GM12801 (cell line): ENCODE measurements around the gene ZMYND19.

Source experiments
- TF ChIP-seq, protein P1 (sequence below): IDR thresholded peaks from one replicate; pipeline ENCODE4 v1.5.1; 2011; ENCODE audit warnings: control low read depth; ENCODE audit not compliant: insufficient read length; ENCODE audit errors: extremely low read depth

Gene ZMYND19

DNA sequence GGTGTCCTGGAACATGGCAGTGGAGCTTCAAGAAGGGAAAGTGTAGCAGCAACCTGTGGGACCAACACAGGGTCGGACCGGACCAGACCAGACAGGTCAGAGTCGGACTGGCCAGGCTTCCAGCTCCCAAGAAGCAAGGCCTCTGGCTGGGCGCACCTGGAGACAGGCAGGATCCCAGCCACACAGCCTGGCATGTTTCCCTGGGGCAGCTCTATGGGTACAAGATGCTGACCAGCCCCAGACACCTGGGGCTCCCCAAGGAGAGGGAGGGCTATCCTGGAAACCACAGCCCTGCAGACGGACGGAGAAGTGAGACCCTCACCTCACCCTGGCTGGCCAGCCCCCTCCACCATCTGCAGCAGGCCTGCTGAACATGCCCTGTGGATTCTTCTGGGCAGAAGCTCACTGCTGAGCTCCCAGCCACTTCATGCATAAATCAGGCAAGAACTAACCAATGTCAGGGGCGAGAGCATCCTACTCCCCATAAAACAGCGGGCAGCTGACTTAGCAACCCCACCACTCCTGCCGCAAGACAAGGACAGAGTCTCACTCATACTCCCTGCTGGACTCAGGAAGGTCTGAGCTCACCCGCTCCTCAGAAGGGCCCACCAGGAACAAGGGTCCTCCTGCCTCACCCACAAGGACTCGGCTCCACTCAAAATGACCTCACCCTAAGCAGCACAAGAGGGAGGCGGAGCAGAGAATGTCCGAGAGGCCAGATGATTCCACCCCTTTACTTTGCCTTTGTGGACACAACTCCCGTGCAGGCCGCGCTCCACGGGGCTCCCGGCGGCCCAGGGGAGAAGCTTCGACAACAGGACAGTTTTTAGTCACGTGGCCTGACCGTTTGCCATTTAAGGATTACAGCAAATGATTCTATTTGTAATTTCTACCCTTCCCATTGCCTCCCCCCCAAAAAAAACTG is 8.7 kb downstream of the ZMYND19 start:
- TF ChIP-seq, protein P1, sequence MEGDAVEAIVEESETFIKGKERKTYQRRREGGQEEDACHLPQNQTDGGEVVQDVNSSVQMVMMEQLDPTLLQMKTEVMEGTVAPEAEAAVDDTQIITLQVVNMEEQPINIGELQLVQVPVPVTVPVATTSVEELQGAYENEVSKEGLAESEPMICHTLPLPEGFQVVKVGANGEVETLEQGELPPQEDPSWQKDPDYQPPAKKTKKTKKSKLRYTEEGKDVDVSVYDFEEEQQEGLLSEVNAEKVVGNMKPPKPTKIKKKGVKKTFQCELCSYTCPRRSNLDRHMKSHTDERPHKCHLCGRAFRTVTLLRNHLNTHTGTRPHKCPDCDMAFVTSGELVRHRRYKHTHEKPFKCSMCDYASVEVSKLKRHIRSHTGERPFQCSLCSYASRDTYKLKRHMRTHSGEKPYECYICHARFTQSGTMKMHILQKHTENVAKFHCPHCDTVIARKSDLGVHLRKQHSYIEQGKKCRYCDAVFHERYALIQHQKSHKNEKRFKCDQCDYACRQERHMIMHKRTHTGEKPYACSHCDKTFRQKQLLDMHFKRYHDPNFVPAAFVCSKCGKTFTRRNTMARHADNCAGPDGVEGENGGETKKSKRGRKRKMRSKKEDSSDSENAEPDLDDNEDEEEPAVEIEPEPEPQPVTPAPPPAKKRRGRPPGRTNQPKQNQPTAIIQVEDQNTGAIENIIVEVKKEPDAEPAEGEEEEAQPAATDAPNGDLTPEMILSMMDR = no peak

DNA sequence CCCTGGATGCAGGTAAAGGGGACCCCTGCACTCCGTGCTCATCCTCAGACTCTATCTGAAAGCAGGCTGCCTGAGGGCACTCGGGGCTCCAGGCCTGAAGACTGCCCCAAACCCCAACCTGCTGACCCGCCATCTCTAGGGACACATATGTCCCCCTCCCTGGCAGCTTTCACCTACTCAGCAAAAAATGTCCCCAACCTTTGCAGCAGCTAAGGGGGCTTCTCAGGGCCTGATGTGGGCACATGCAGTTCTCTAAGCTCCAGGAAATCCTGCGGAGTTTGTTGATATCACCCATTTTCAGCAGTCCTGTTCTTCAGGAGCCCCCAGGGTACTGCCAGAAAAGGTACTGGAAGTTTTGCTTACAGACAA is 9.4 kb downstream of the ZMYND19 start:
- TF ChIP-seq, protein P1 = no peak

DNA sequence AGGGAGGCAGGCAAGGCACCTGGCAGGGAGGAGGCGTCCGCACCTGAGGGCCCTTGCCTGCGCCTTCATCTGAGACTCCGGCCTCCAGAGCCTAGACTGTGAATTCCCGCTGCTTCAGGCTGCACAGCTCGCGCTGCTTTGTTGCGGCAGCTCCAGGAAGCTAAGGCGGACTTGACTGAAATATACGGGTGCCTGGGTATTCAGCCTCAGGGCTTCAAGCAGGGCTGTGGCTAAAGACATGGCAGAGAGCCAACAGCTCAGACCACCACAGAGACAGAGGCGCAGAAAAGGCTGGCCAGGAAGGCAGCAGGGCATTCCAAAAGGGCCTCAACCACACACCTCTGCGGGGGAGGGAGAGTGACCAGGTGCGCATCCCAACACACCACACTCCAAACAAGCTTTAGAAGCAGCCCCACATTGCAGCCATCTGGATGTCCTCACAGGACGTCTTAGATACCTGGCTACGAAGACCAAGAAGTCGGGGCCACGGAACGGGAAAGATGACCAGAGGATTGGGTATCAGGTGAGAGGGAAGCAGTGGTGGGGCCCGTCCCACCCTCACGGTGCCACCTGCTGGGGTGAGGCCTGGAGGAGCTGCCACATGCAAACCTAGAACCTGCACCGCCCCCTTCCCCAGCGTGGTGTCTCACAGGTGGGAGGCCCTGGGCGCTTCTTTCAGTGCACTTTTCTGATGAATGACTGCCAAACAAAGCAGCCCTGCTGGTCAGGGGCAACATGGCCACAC is 9.9 kb downstream of the ZMYND19 start:
- TF ChIP-seq, protein P1 = no peak

DNA sequence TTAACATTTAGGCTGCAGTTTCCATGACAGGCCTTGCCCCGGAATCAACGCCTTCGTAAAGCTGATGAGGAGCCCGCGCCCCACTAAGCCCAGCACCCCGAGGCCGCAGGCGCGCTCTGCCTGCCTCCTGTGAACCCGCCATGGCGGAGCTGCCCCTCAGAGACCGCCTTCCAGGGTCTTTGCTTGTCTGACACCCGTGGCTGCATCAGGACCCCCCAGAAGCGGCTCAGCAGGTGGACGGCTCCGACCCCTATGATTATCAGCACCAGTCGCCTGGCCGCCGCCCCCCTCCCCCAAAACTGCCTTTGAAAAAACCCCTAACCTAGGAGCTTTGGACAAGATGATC is 11.1 kb downstream of the ZMYND19 start:
- TF ChIP-seq, protein P1 = no peak

DNA sequence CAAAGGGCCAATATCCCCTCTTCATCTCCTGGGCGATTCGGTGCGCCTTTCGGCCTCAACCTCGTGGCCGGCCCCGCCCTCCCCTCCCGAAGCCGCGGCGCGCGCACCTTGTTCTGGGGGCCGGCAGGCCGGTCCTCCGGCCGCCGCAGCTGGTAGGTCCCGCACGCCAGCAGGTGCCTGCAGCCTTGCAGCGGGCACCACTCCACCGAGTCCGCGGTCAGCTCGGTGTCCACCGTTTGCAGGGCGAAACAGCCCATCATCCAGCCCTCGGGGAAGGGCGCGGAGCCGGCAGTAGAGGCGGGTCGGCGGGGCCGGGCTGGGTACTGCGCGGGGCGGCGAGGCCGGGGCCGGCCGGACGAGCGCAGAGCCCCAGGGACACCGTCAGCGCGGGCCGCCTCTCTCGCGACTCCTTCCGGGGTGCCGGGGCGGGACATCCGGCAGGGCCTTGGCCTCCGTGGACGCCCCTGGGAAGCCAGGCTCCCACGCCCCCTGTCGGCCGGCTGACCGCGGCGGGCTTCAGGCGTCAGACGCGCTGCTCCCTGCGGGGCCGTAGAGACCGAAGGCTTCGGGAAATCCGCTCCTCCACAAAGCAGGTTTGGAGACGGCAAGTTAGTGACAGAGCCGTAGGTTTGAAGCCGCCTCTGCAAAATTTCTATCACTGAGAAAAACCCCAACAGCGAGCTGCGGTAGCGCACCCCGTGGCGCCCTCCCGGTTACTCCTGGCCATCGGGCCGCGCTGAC is 11.6 kb downstream of the ZMYND19 start, which contains the start of gene DPH7:
Gene DPH7, minus strand, starts transcription at position 408 of the 741 bp plus-strand sequence. Its CDS starts 148 bp downstream, at position 260.
- TF ChIP-seq, protein P1 = no peak

DNA sequence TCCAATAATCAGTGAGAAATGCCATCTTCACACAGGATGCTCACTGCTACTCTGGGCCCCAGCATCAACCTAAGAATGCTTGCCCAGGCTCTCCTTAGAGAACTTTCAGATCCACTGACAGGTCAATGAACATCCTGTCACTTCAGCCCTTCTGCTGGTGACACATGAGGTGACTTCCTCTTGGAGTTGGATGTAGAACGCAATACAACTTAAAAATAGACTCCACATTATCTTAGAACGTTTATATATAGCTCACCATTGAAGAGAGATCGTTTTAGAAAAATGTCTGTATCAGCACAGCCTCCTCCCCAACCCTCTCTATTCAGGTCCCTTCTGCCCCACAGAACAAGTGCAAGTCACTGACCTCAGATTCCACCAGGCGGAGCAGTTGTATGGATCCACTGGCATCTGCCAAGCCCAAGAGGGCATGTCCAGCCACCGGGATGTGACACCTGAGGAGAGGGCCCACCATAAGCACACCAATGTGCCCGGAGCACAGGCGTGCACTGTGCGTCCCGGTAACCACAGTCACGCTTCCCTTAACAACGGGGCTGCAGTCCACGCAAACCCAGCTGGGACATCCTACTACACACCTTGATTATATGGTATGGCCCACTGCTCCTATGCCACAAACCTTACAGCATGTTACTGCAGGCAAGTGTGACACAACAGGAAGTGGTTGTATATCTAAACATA is 14.4 kb downstream of the ZMYND19 start:
- TF ChIP-seq, protein P1 = no peak

DNA sequence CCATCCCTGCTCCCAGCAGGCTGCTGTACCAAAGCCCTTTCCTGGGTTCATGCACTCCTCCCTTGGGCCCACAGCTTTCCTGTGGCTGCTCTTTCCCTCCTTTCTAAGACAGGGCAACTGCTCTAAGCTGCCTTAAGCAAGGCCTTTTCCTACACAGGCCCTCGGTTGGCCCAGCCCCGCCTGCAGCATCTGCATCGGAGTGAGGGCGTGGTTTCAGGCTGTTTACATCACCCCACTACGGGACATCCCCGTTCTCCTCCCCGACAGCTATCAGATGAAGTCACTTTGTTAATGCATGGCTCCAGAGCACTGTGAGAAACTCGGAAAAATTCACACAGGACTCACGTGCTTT is 15.0 kb downstream of the ZMYND19 start:
- TF ChIP-seq, protein P1 = no peak
